Fibroblast of the aortic adventitia (primary cell): ENCODE results near the gene DQX1. TPM values are rescaled to one million over a fixed set of nuclear protein-coding genes. Genes with fewer than 3 reads are reported as not detected.

Source experiments
- total RNA-seq: library from RNA; depleted of rRNA; stranded (reverse); fragments of >200 nt; gene quantifications from 2 replicates; pipeline ENCODE4 v1.2.3, GENCODE V29; 2012; ENCODE audit warnings: low replicate concordance

DQX1 gene
- total RNA-seq, 1 donor: 0.27 TPM

Other genes with a start within 250 kb of the DQX1 start
- 0.25 and 0.45 TPM in 2 replicates for gene SLC4A5, start 182.8 kb downstream of the DQX1 start, total RNA-seq
- 147 and 293 TPM in 2 replicates for gene DCTN1, start 145.9 kb downstream of the DQX1 start, total RNA-seq
- gene C2orf81, start 104.6 kb downstream of the DQX1 start, total RNA-seq: 1.9 and 2.8 TPM in 2 replicates
- gene WDR54, start 104.5 kb downstream of the DQX1 start, total RNA-seq: 16.9 and 34.3 TPM in 2 replicates
- 12.0 and 15.7 TPM in 2 replicates for gene RTKN, start 84.3 kb downstream of the DQX1 start, total RNA-seq
- gene INO80B, start 71.1 kb downstream of the DQX1 start, total RNA-seq: 13.5 and 28.0 TPM in 2 replicates
- gene WBP1, start 67.8 kb downstream of the DQX1 start, total RNA-seq: 24.4 and 27.6 TPM in 2 replicates
- 15.2 and 25.3 TPM in 2 replicates for gene MOGS, start 60.8 kb downstream of the DQX1 start, total RNA-seq
- 19.3 and 30.2 TPM in 2 replicates for gene MRPL53, start 53.6 kb downstream of the DQX1 start, total RNA-seq
- gene CCDC142, start 43.2 kb downstream of the DQX1 start, total RNA-seq: 25.4 and 27.7 TPM in 2 replicates
- 10.4 and 16.3 TPM in 2 replicates for gene TTC31, start 43.1 kb downstream of the DQX1 start, total RNA-seq
- gene LBX2, start 26.6 kb downstream of the DQX1 start, total RNA-seq: 2.0 and 3.0 TPM in 2 replicates
- 27.5 and 28.9 TPM in 2 replicates for gene PCGF1, start 18.5 kb downstream of the DQX1 start, total RNA-seq
- not detected in 2 replicates for gene TLX2, start 11.8 kb downstream of the DQX1 start, total RNA-seq
- gene AUP1, start 3.5 kb upstream of the DQX1 start, total RNA-seq: 18.1 and 88.0 TPM in 2 replicates
- 27.1 and 32.9 TPM in 2 replicates for gene HTRA2, start 3.7 kb upstream of the DQX1 start, total RNA-seq
- gene LOXL3, start 27.7 kb upstream of the DQX1 start, total RNA-seq: 11.9 and 18.5 TPM in 2 replicates
- 11.4 and 36.9 TPM in 2 replicates for gene DOK1, start 28.5 kb upstream of the DQX1 start, total RNA-seq
- not detected in 2 replicates for gene M1AP, start 122.1 kb upstream of the DQX1 start, total RNA-seq
- 2.8 and 3.6 TPM in 2 replicates for gene SEMA4F, start 128.0 kb upstream of the DQX1 start, total RNA-seq